Measurements from ENCODE around the gene MPL. TPM values are rescaled to one million over a fixed set of nuclear protein-coding genes. Genes with fewer than 3 reads are reported as not detected.

MPL gene
- total and polyA plus RNA-seq, 2 of the 8 experiments (the other 6 are each of a cell fraction or from before 2014, with no cell fraction given), result 0.08 TPM; not detected in 1

DNA sequence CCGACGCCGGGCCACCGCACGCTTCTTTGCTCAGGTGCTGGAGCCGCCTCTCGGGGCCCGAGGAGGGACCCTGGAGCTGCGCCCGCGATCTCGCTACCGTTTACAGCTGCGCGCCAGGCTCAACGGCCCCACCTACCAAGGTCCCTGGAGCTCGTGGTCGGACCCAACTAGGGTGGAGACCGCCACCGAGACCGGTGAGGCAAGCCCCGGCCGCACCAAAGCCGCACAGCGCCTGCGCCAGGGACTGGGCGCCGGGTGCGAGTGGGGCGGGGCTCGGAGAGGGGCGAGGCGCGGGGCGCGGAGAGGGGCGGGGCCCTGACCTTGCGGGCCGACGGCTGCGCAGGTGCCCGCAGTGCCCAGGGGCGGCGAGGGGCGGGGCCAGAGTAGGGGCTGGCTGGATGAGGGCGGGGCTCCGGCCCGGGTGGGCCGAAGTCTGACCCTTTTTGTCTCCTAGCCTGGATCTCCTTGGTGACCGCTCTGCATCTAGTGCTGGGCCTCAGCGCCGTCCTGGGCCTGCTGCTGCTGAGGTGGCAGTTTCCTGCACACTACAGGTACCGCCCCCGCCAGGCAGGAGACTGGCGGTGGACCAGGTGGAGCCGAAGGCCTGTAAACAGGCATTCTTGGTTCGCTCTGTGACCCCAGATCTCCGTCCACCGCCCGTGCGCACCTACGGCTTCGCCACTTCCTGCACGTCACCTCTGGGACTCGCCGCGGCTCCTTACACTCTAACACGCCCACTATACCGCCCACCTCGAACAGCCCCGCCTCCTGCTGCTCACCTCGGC is 11.4 kb downstream of the MPL start:
- Histone ChIP-seq H2AFZ (ENCODE audit: low read length) (peak overlapping the region; percentile 76), H3K9me3 (ENCODE audit: insufficient read depth in 2 of 2, low read depth in 1 of 2, low read length in 1 of 2) (no peaks in the 10 kb centered on the region), H3K4me1 (replicated peaks in 1 of 4; ENCODE audit: control insufficient read depth in 3 of 4, insufficient read depth in 4 of 4, low read length in 3 of 4) (peaks cover 4 to 15% (median 9%) of the 10 kb centered on the region in 4 experiments; a peak in 6 of 7 replicates), H2BK15ac (ENCODE audit: low read length) (0 out of 2 replicates have a peak overlapping the region, but pooled peaks have one; percentile 88), H3K9ac (replicated peaks in 1 of 4; ENCODE audit: extremely low read depth in 1 of 4, low read depth in 3 of 4, low read length in 3 of 4) (peak overlapping the region; percentile 56 to 91 (median 84)), H3K27me3 (replicated peaks in 1 of 4; ENCODE audit: control insufficient read depth in 3 of 4, extremely low read depth in 1 of 4, insufficient read depth in 3 of 4, low read length in 3 of 4) (peaks cover 0 to 5% (median 0%) of the 10 kb centered on the region in 4 experiments; a peak in 2 of 7 replicates), H3K79me1 (ENCODE audit: low read depth, low read length) (no peaks in the 10 kb centered on the region), H3K4me3 (ENCODE audit: extremely low read depth in 1 of 4, insufficient read depth in 2 of 4, low read depth in 3 of 4, low read length in 4 of 4) (peak overlapping the region; percentile 68 to 74 (median 71)), H3K23me2 (ENCODE audit: low read depth, low read length) (peaks cover 7% of the 10 kb centered on the region), H2AK5ac (ENCODE audit: low read depth, low read length) (no peak overlapping the region), H4K20me1 (replicated peaks in 1 of 2; ENCODE audit: control insufficient read depth in 1 of 2, insufficient read depth in 2 of 2, low read length in 2 of 2) (no peaks in the 10 kb centered on the region), H3K56ac (replicated peaks; ENCODE audit: insufficient read length, low read depth, low read length) (peak overlapping the region; percentile 95), H4K5ac (ENCODE audit: insufficient read length, low read depth, low read length) (peak overlapping the region; percentile 97), H3K18ac (ENCODE audit: extremely low read depth, low read length) (peak overlapping the region; percentile 94), H3K4me2 (ENCODE audit: insufficient read depth in 1 of 2, low read depth in 2 of 2, low read length in 2 of 2) (peak overlapping the region; percentile 83 to 94), H3K36me3 (ENCODE audit: control insufficient read depth in 2 of 4, insufficient read depth in 4 of 4, low read length in 3 of 4) (no peaks in the 10 kb centered on the region), H4K91ac (replicated peaks; ENCODE audit: insufficient read length, low read length) (peak overlapping the region; percentile 84), H2BK5ac (ENCODE audit: low read depth, low read length) (peak overlapping the region; percentile 97), H3K4ac (replicated peaks; ENCODE audit: insufficient read length, low read depth, low read length) (no peak overlapping the region), H2BK12ac (ENCODE audit: low read depth, low read length) (0 out of 2 replicates have a peak overlapping the region, but pooled peaks have one; percentile 90), H4K8ac (ENCODE audit: extremely low read depth, insufficient read depth, low read length) (peak overlapping the region; percentile 97), H3K79me2 (ENCODE audit: control insufficient read depth in 1 of 2, insufficient read depth in 2 of 2, low read length in 2 of 2) (no peaks in the 10 kb centered on the region), H3K27ac (ENCODE audit: low read depth, low read length) (peak overlapping the region; percentile 93), H3K14ac (ENCODE audit: insufficient read length) (no peak overlapping the region), H3K23ac (ENCODE audit: insufficient read length) (no peak overlapping the region), H2BK20ac (ENCODE audit: low read length) (peak overlapping the region; percentile 66; the same call in 1 of the 2 replicates), H2BK120ac (replicated peaks; ENCODE audit: low read depth, low read length) (no peak overlapping the region)
- DNase-seq (ENCODE audit: low read depth in 1 of 2, low spot score in 2 of 2) (peak; percentile 88 to 99), FAIRE-seq (no peak)
- ChIA-PET POLR2A (ENCODE audit: partially characterized antibody) (interaction anchor here (0.8 to 4.0 kb wide), 8 partner anchors 9 to 99 kb away, joined by 3 to 37 read pairs (median 4); partner anchors contain the start of gene CDC20), CTCF (ENCODE audit: partially characterized antibody) (interaction anchor here (1.0 to 2.1 kb wide), 4 partner anchors 9 to 106 kb away, joined by 3 to 8 read pairs (median 4); no protein-coding TSS in a partner anchor)
- WGBS, 2 experiments (ENCODE audit: extremely low coverage in 1 of 2, insufficient coverage in 1 of 2, insufficient read length in 1 of 2, insufficient replicate concordance in 2 of 2, low coverage in 1 of 2, low lambda C conversion rate in 2 of 2, missing lambda C conversion rate in 1 of 2), result 1% methylated on average over 47 of the region's 72 CpGs; no CpG with 5 or more reads in 1 of the 2 experiments
- peak; percentile 22; the same call in 1 of the 2 replicates for TF ChIP-seq TBP (IDR thresholded peaks at IDR 0.05; ENCODE audit: low read depth, low read length)
- no peak for TF ChIP-seq POU5F1 (IDR thresholded peaks at IDR 0.05; ENCODE audit: low read depth, low read length)
- no peak for TF ChIP-seq HDAC2 (IDR thresholded peaks at IDR 0.05; ENCODE audit: borderline replicate concordance in 1 of 2, low read depth in 2 of 2, low read length in 2 of 2)
- no peak for TF ChIP-seq CTBP2 (IDR thresholded peaks at IDR 0.05; ENCODE audit: borderline replicate concordance, insufficient read depth, insufficient read length, low read length)
- no peak for TF ChIP-seq BCL11A (IDR thresholded peaks at IDR 0.05; ENCODE audit: low read depth in 2 of 2, low read length in 2 of 2)
- no peak; a peak in 1 of 4 replicates for TF ChIP-seq RAD21 (IDR thresholded peaks at IDR 0.05 in 1 of 2, conservative IDR thresholded peaks at IDR 0.05 in 1 of 2; ENCODE audit: low read depth in 2 of 2, low read length in 2 of 2)
- TF ChIP-seq SP4 (IDR thresholded peaks at IDR 0.05; ENCODE audit: low read length), result no peak
- TF ChIP-seq CBX5 (IDR thresholded peaks at IDR 0.05; ENCODE audit: low read depth, low read length), result no peak
- peak; percentile 70 for TF ChIP-seq ASH2L (IDR thresholded peaks at IDR 0.05; ENCODE audit: low read length)
- no peak for TF ChIP-seq KDM5A (IDR thresholded peaks at IDR 0.05; ENCODE audit: low read length)
- peak; percentile 49 for TF ChIP-seq KDM4A (IDR thresholded peaks at IDR 0.05; ENCODE audit: low read depth, low read length, severe bottlenecking)
